Measurements from ENCODE around the gene SIX4. TPM values are rescaled to one million over a fixed set of nuclear protein-coding genes. Genes with fewer than 3 reads are reported as not detected.

The SIX4 gene
- total and polyA plus RNA-seq, 10 of the 15 experiments (the other 5 are each of a cell fraction or from before 2014, with no cell fraction given) = 0.04 to 0.26 (median 0.06) TPM; not detected in 5

- no peaks in the 10 kb centered on the region for H3K27me3 ChIP-seq (replicated peaks in 1 of 2; ENCODE audit: control insufficient read depth in 2 of 2, insufficient read depth in 2 of 2, low read length in 1 of 2)
- RAD21 ChIA-PET (ENCODE audit: unreplicated experiment) = no interaction called here
- H3K4me3 ChIP-seq = no peak overlapping the region
- no peak overlapping the region for H3K4me2 ChIP-seq (ENCODE audit: control insufficient read depth, insufficient read depth)
- in situ Hi-C loops (cut with MboI) = no loop called here
- ATAC-seq (no peak), DNase-seq (ENCODE audit: low read depth, low spot score) (no peak), FAIRE-seq (no peak)
- no TSS peak for BruUV-seq (replicated peaks)
- no peak overlapping the region for H3K9ac ChIP-seq (ENCODE audit: control insufficient read depth, insufficient read depth, low read length)
- H4K20me1 ChIP-seq (ENCODE audit: control insufficient read depth, insufficient read depth) = no peaks in the 10 kb centered on the region
- SMC1A ChIA-PET (ENCODE audit: uncharacterized antibody, unreplicated experiment) = interaction anchor here (1.2 to 1.4 kb wide), 2 partner anchors 9 to 15 kb away, joined by 3 read pairs; no protein-coding TSS in a partner anchor
- TF ChIP-seq NR2C1 (IDR thresholded peaks at IDR 0.05) = no peak
- TF ChIP-seq SUZ12 (IDR thresholded peaks at IDR 0.05; ENCODE audit: unreplicated experiment) = no peak
- TF ChIP-seq JUNB (IDR thresholded peaks at IDR 0.05) = no peak
- TF ChIP-seq CEBPZ (IDR thresholded peaks at IDR 0.05; ENCODE audit: low read depth, low read length) = no peak
- TF ChIP-seq NKRF (conservative IDR thresholded peaks at IDR 0.05) = no peak
- no peak for TF ChIP-seq ATF2 (IDR thresholded peaks at IDR 0.05; ENCODE audit: low read length)
- TF ChIP-seq ZNF274 (IDR thresholded peaks at IDR 0.05; ENCODE audit: insufficient read depth, insufficient read length) = no peak
- no peak for TF ChIP-seq CBFB (IDR thresholded peaks at IDR 0.05; ENCODE audit: low read depth)
- TF ChIP-seq BRCA1 (IDR thresholded peaks at IDR 0.05; ENCODE audit: low read depth, low read length) = no peak
- no peak for TF ChIP-seq RB1 (IDR thresholded peaks at IDR 0.05; ENCODE audit: borderline replicate concordance)
- no peak for TF ChIP-seq RELB (IDR thresholded peaks at IDR 0.05; ENCODE audit: low read depth)
- no peak for TF ChIP-seq NFXL1 (IDR thresholded peaks at IDR 0.05; ENCODE audit: borderline replicate concordance)
- TF ChIP-seq FOXM1 (IDR thresholded peaks at IDR 0.05; ENCODE audit: low read depth, low read length) = no peak
- TF ChIP-seq POLR2A (IDR thresholded peaks at IDR 0.05; ENCODE audit: low read depth, low read length) = no peak
- no peak for TF ChIP-seq GATAD2B (conservative IDR thresholded peaks at IDR 0.05; ENCODE audit: low read depth)
- no peak overlapping the region for H2AFZ ChIP-seq (ENCODE audit: control insufficient read depth, low read depth, low read length)
- intact Hi-C loops (cut with micrococcal nuclease; ENCODE audit: unreplicated experiment) = no loop called here
- POLR2A ChIA-PET = no interaction called here
- no peaks in the 10 kb centered on the region for H3K9me3 ChIP-seq (replicated peaks; ENCODE audit: control insufficient read depth, insufficient read depth, low read length)
- H3K79me2 ChIP-seq (ENCODE audit: control insufficient read depth, insufficient read depth, low read length) = no peaks in the 10 kb centered on the region
- H3K27ac ChIP-seq (ENCODE audit: control insufficient read depth, insufficient read depth) = no peak overlapping the region
- no peaks in the 10 kb centered on the region for H3K4me1 ChIP-seq (ENCODE audit: control insufficient read depth, insufficient read depth, low read length)
- no peaks in the 10 kb centered on the region for H3K36me3 ChIP-seq (ENCODE audit: control insufficient read depth in 2 of 2, insufficient read depth in 2 of 2, low read length in 1 of 2)
- CTCF ChIA-PET = no interaction called here
- WGBS (ENCODE audit: insufficient coverage, insufficient replicate concordance, low lambda C conversion rate, missing lambda C conversion rate) = 58% methylated on average over 4 of the region's 4 CpGs
These were observed 44.4 kb downstream of the SIX4 start for GRCh38 chr14:60679566-60680258.

Data from GM12878 (cell line).